Ureter (tissue), 1 donor: ENCODE data around the gene SLC39A11. TPM values are rescaled to one million over a fixed set of nuclear protein-coding genes. Genes with fewer than 3 reads are reported as not detected.
"Not testable (repeated sequence)": the region's sequence is repeated elsewhere in the genome, so short reads cannot be mapped to it uniquely, and the experiment has no call there.

Experiments used
- DNase-seq: peaks from one replicate; pipeline ENCODE4 v3.0.0-alpha.2; 2020; ENCODE audit warnings: low spot score
- total RNA-seq: library from RNA; stranded (reverse); gene quantifications from one replicate; pipeline ENCODE4 v1.2.4, GENCODE V29; 2023
- donor health status: DM: yes; HTN: yes; CAD: no.

Gene SLC39A11
- total RNA-seq, 1 donor from 2014 or later: 60.3 TPM

DNA sequence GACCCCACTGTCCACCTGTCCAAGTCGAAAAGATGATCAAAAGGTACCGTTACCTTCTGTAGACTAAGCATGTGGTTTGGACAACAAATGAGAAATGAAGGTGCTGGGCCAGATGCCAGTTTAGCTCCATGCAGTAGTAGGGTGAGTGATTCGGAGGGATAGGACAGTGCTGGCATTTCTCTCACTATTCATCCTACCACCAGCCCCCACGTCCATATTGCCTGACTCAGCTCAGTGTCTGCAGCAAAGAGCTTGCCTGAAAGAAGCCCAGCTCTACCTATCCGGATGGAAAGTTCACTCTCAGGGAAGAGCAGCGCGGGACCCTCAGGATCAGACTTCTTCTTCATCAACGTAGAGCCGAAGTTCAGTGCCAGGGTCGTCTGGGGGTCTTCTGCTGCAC lies 145.0 kb downstream of the SLC39A11 start:
- no peak for DNase-seq

DNA sequence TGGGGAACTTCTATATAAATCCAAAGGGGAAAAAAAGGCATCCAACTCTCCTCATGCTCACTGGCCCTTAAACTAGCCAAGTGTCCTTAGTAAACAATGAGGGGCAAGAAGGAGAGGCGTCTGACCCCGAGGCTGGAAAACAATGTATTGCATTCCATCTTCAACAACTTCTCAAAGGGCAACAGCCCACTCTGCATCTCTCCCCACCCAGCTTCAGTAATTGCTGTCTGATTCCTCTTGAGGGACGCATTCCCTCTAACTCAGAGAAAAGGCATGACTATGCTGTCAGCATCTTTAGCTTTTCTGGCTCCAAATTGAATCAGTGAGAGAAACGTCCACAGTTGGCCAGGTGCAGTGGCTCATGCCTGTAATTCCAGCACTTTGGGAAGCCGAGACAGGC lies 145.8 kb downstream of the SLC39A11 start:
- no peak for DNase-seq

DNA sequence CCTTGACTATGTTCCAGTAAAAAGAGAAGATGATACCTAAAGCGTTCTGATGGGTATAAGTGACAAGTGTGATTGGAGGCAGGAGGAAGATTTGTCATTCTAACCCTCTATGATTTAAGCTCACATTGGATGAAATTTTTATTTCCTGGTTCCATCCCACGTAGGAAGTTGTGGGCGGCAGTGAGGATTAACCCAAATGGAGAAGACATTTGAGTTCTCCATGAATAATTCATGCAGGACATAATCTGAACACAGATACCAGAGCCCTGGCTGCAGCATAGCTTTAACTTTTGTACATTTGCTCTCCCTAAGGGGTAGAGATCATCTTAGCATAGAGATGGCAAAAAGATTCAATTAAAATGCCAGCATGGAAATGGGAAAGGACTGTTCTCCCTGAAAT lies 146.3 kb downstream of the SLC39A11 start:
- DNase-seq: no peak

DNA sequence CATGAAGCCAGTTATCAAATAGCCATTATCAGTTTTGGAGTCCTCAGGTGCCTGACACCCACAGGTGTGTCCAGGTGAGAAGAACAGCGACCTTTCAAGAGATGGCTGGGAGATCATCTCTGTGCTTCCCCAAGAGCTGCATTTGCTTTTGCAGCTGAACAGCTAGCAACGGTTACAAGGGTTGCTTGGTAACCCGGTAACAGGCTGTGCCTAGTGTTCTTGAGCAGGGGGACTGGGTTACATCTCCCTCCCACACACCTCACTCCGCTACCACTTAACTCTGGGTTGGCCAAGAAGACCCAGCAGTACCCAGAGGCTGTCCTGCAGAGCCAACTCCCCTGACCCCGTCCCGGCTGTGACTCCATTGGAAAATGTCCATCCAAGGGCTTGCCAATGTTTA lies 147.0 kb downstream of the SLC39A11 start:
- no peak for DNase-seq

DNA sequence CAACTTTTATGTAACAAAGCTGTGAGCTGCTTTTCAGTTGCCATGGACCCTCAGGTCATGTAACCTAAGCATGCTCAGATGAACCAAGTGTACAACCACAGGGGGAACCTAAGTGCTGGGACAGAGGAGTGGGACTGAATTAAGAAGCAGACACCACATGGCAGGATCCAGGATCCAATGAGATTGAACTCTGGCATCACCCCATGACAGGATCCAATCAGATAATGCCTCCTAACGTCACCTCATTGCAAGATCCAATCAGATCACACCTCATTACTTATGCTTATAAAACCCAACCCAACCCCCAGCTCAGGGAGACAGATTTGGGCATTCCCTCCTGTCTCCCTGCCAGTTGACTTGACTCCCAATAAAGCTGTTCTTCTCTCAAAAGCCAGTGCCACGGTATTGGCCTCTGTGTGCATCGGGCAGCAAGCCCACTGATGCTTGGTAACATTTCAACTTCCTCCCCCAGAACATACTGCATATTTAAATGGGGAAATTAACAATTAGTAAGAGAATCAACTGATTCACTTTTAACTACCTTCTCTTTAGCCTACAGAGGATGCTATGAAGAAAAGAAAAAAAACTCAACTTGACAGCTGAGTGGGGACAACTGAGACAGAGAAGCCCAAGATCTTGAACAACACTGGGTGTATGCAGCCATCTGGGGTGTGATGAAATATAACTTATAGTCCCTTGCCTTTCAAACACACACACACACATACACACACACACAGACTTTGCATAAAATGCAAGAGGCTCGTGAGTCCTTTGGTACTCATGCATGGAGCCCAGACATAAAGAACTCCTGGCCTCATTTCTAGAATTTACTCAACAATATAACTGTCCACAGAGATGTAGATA lies 148.4 kb downstream of the SLC39A11 start:
- DNase-seq: no peak

DNA sequence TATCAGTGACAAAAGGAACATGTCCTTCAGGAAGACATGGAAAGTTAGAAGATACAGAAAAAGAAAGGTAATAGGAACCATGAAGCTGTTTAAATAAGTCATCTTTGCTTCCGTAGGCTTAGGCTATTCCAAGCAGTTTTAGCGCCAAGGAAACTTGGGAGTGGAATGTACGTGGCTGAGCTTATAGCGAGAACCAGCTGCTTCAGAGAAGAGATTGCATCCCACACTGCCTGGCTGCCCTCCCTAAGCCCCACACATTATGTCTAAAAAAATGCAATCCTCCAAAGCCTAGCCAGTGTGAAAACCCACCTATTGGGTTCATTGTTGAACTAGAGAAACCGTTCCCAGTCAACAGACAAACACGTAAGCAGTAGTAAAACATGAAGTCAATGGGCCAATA lies 149.9 kb downstream of the SLC39A11 start:
- no peak for DNase-seq

DNA sequence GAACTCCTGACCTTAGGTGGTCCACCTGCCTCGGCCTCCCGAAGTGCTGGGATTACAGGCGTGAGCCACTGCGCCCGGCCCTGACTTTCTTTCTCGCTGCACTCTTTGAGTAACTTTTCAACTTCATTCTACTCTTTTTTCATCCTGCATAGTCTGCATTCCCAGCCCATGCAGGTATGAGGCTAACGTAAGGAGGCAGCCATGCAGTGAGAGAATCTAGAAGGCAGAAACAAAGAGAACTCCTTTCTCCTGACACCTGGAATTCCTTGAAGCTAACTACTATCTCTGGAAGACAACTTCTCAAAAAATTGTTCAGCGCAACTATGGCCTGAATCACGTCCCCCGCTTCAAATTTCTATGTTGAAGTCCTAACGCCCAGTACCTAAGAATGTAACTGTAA lies 152.0 kb downstream of the SLC39A11 start:
- DNase-seq: no peak

DNA sequence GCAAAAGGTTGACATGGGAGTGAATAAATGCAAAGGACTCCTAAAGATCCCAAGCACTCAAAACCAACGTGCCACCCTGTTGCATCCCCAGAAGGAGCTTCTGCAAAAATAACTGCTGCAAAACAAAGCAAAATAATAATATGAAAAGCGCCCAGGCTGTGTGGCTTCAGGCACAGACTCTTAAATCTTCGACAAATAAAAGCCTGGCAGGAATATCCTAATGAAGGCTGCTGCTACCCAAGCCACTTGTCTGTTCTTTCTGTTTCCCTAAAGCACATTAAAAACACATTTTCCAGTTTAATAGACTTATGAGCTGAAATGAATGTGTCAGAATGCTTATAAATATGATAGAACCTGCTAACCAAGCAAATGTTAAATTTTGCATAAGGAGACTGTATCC lies 154.0 kb downstream of the SLC39A11 start:
- no peak for DNase-seq

DNA sequence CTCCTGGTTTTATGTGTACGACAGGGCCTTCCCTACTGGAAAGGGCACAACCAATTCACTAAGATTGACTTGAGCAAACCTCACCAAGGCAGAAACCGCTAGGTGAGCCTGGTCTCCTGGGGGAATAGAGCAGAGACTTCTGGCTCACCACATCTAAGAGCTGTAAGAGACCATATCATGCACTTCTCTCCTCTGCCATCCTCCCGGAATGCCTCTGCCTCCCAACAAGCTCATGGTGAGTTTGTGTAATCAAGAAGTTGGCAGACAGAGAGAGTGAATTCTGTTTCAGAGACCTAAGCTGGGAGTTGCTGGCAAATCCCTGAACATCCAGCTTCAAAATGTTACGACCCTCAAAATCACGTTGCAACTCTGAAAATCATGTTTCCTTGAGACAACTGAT lies 154.8 kb downstream of the SLC39A11 start:
- no peak for DNase-seq

DNA sequence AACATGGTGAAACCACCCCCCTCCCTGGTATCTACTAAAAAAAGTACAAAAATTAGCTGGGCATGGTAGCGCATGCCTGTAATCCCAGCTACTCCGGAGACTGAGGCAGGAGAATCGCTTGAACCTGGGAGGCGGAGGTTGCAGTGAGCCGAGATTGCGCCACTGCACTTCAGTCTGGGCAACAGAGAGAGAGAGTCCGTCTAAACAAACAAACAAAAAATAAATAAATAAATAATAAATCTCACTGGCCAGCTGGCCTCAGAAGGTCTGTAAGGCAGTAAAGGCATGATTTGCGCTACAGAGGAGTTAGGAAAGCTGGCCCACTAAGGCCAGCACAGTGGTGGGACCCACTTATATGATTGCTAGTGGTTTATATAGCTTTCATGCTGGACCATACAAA lies 155.2 kb downstream of the SLC39A11 start:
- DNase-seq: not testable (repeated sequence)

DNA sequence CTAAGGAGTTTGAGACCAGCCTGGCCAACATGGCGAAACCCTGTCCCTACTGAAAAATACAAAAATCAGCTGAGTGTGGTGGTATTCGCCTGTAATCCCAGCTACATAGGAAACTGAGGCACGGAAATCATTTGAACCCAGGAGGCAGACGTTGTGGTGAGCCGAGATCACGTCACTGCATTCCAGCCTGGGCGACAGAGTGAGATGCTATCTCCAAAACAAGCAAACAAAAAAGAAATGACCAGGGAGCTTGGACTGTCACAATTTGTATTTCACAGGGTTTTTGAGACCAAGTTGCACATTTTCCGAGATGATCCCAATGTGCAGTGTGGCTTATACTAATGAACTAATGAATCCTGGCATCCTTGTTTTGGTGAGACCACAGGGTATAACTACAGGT lies 156.5 kb downstream of the SLC39A11 start:
- DNase-seq: no peak

DNA sequence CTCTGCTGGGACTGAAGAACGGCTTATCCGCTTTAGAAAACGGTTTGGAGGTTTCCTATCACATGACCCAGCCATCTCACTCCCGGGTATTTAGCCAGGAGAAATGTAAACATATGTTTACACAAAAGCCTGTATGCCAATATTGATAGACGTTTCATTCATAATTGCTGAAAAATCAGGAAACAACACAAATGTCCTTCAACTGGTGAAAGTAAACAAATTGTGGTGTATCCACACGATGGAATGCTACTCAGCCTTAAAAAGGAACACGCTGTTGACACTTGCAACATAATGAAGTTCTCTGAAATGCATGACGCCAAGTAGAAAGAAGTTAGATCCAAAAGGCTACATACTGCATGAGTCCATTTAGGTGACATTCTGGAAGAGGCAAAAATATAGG lies 157.6 kb downstream of the SLC39A11 start:
- no peak for DNase-seq

DNA sequence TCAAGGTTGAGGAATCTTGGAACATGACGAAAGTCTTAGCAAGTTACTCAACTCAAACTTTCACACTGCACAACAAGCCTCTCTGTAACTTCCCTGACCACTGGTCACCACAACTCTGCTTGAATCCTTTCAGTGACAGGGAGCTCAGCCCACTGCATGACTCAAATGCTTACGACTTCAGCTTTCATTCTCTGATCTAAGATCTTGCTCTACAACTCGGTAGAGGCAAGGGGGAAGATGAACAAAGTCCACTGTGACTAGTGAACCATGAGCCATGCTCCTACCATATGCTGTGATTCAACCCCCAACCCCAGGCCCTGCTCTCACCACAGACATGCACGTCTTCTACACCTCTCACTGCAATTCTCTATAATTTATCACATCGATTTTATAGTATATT lies 160.9 kb downstream of the SLC39A11 start:
- no peak for DNase-seq

DNA sequence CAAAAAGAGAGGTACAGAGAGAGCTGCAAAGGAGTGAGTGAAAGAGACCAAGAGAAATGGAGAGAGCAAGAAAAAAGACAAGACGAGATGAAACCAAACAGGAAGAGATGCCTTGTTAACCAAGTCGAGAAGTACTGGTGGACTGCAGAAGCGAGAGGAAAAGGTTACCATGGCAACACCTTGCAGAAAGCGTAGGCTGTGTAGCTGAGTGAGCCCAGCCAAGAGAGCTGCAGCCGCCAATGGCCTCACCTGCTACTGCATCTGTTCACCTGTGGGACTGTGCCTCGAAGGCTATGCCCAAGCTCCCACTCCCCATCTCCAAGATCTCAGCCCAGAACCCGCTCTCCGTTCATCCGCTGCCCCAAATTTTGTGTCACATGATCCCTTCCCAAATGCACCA lies 161.3 kb downstream of the SLC39A11 start:
- DNase-seq: no peak

DNA sequence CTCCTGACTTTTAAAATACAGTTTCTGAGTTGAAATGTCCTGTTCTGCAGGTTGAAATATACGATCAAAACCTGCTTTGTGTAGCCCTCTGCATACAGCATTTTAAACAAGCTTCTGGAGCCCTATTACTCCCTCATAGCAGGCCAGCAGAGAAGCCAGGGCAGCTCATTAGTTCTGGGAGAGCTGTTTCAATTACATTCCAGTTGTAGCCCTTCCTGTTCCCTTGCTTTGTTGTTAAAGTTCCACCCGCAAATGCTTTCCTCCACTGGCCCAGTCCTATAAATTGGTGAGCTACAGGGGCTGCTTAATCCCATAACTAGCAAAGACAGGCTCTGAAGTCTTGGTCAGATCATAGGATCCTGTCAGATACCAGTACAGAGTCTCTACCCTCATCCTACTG lies 162.5 kb downstream of the SLC39A11 start:
- DNase-seq: no peak

DNA sequence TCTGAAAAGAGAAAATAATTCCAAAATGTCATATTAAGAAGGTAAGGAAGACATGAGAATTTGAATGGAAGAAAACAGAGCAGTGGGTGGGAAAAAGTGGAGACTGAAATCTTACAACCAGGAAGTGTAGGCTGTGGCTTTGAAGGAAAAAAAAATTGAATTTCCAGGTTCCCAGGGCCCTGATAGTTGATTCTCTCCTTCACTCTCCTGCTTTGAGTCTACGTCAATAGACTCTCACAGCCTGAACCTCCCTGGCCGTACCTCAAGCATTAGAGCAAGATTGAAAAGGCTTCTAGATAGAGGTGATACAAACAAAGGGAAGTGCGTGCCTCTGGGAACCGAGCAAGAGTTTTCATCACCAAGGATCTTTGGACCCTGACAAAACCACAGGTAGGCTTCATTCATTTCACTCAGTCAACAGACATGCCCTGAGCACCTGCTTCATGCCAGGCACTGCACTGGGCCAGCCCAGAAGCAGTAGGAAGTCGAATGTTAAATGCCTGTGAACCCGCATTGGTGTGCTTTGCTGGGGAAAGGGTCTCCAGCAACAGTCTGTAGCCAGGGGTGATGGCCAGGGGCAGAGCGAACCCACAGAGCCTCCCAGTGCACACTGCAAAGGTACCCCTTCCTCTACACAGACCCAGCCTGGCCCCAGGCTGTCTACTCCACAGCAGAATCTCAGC lies 163.9 kb downstream of the SLC39A11 start:
- DNase-seq: no peak

DNA sequence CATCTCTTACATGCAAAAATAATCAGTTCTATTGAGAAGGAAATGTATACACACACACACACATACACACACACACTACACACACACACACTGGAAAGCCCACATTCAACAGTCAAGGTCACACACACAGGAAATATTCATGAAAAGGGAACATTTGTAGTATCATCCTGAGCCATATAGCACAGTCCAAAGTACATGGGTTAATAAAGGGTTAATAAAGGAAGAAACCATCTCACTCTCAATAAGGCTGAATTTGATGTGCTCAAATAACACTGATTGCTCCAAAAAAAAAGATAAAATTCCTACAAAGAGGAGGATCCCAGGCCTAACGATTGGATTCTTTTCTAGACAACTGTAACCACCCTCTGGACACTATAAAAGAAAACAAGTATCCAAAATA lies 164.7 kb downstream of the SLC39A11 start:
- no peak for DNase-seq

DNA sequence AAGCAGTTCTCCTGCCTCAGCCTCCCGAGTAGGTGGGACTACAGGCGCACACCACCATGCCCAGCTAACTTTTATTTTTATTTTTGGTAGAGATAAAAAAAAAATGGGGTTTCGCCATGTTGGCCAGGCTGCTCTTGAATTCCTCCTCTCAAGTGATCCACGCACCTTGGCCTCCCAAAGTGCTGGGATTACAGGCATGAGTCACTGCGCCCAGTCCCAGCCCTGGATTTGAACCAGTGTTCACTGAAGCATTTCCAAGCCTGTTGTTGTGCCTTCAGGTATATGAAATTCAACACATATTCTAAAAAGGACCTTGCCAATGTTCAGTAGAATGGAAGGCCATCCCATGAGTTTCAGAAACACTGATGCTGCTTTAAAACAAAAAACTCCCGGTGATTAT lies 165.3 kb downstream of the SLC39A11 start:
- no peak for DNase-seq

DNA sequence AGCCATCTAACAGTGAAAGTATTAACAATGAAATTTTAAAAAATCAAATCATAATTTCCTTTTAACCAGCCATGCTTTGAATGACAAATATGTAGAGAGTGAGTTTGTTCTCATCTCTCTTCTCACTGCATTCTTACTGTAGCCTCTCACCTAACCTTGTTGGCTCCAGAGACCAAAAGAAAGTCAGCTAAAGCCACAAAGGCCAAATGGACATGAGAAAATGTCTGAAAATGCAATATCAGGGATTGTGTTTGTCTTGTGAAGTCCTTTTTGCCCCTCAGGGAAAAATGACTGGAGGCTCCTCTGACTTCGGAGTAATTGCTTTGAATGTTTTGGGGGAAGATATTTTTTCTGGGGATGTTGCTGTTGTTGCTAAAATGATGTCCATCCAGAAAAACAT lies 166.3 kb downstream of the SLC39A11 start:
- DNase-seq: no peak

DNA sequence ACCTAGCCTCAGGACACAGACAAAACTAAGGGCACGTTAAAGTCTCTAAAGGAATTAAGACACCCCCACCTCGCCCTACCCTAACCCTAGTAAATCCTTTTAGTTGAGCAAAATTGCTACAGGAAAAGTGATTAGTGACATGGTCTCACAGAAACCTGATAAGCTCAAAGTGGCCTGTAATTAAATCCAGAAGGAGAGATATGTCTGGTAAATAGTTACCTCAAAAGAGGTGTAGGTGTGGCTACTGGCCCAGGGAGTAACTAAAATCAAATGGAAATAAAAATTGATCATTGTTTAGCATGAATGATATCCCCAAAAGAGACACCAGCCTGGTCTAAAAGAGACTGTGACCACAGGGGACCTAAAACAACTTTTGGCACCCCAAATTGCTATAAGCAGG lies 168.3 kb downstream of the SLC39A11 start:
- DNase-seq: no peak

DNA sequence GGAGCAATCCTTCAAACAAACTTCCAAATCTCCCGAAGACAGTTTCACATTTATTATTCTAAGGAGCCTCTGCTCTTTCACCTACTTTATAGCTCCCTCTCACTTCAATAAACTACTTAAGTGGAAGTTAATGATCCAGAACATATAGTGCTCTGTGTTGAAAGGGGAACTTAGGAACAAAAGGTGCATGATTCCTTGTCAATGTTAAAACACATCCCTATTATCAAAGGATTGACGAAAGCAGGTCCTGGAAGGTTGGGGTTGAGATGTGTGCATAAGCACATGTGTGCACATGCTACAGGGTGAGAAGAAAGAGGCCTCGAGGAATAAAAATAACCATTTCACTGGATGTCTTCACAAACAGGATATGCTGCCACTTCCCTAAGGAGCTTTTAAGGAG lies 170.3 kb downstream of the SLC39A11 start:
- no peak for DNase-seq

DNA sequence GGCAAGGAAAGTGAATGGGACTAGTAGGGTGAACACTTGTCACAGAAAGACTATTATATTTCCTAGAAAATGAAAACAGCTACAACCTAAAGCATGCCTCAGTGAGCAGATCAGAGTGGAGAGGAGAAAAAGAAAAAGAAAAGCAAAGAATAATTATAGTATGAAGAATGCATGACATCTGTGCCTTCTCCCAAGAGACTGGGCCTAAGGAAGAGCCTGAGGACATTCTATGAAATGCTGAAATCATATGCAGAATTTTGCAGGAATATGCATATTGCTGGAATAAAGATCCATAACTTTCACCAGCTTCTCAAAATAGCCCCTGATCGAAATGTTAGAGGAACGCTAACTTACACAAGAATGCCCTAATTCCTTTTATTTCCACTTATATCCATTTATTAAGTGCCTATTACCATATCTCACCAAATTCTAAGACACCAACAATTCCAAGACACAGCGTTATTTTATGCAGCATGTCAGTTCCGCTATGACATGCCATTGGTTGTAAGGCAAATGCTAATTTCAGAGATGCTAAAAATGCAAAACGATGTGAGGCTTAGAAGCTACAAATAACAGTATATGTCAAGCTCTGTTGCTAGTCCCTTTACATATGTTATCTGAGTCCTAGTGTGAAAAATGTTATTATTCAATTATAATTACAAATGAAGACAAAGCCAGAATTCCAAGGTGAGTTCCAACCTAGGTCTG lies 171.0 kb downstream of the SLC39A11 start:
- DNase-seq: no peak

DNA sequence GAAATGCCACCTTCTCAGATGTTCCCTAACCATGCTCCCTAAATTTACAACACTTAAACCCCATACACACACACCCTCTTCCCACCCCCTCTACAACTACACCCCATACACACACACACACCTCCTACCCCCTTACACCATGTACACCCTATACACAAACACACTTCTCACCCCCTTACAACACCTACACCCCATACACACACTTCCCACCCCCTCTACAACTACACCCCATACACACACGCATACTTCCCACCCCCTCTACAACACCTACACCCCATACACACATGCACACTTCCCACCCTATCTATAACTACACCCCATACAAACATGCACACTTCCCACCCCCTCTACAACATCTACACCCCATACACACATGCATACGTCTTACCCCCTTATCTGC lies 172.0 kb downstream of the SLC39A11 start:
- no peak for DNase-seq
